Activated T-helper 1 cell treated with anti-CD3 and anti-CD28 coated beads, Interleukin-12 subunit alpha, Interleukin-12 subunit beta, Interleukin-2, Interleukin-4 antibody, amounts not matched to agents 30 ng/mL and 10 ng/mL and 1 ng/mL, durations not matched to agents 14 hours and 24 hours and 36 hours (primary cell): Measurements from ENCODE around the gene SLC46A2. TPM values are rescaled to one million over a fixed set of nuclear protein-coding genes. Genes with fewer than 3 reads are reported as not detected.

Experiments
- DNase-seq: peaks from one replicate; pipeline ENCODE4 v3.0.0; 2021; ENCODE audit warnings: low spot score
- H3K27ac Mint-ChIP-seq: one replicate; pipeline ENCODE4 v1.8.0; 2021; ENCODE audit warnings: mild to moderate bottlenecking, mixed read lengths
- H3K27me3 Mint-ChIP-seq: one replicate; pipeline ENCODE4 v1.8.0; 2022; ENCODE audit warnings: mild to moderate bottlenecking, moderate library complexity, mixed read lengths; ENCODE audit not compliant: insufficient read depth
- H3K36me3 Mint-ChIP-seq: one replicate; pipeline ENCODE4 v1.8.0; 2021; ENCODE audit warnings: low read depth, mixed read lengths
- H3K4me1 Mint-ChIP-seq: one replicate; pipeline ENCODE4 v1.8.0; 2021; ENCODE audit warnings: low read depth, mixed read lengths
- H3K4me3 Mint-ChIP-seq: one replicate; pipeline ENCODE4 v1.8.0; 2021; ENCODE audit warnings: mild to moderate bottlenecking, moderate library complexity, mixed read lengths
- H3K9me3 Mint-ChIP-seq: one replicate; pipeline ENCODE4 v1.8.0; 2021; ENCODE audit warnings: mixed read lengths
- intact Hi-C: fragments of 100-400 bp; cut with micrococcal nuclease; formaldehyde crosslinking; loops from one replicate; pipeline ENCODE4 v1.15.1; 2024
- total RNA-seq: library from RNA; stranded (reverse); gene quantifications from 2 replicates; pipeline ENCODE4 v1.2.3, GENCODE V29; 2022

SLC46A2 gene
- total RNA-seq, 1 donor from 2014 or later: not detected

DNA sequence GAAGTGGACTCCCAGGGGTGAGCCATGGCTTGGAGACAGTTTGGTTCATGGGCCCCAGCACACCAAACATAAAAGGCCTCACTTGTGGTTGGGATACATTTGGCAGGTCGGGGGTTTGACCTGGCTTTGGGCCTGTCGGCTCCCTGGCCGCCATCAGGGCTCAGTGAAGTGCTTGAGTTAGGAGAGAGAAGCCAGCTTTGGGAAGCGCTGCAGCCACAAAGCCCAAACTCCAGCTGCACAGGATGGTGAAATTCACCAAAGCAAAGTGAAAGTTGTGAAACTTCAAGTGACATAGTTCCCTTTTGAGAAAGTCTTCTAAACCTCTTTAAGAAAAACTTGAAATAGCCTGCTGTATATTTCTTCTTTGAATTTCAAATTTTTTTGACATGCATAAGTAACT, 27.5 kb downstream of the SLC46A2 start:
- Mint-ChIP-seq H3K9me3 (no peaks in the 10 kb centered on the region), H3K27me3 (peaks cover 7% of the 10 kb centered on the region), H3K4me1 (peaks cover 19% of the 10 kb centered on the region), H3K4me3 (no peak overlapping the region), H3K36me3 (peaks cover 2% of the 10 kb centered on the region), H3K27ac (no peak overlapping the region)
- intact Hi-C loops: no loop called here
- DNase-seq: no peak

DNA sequence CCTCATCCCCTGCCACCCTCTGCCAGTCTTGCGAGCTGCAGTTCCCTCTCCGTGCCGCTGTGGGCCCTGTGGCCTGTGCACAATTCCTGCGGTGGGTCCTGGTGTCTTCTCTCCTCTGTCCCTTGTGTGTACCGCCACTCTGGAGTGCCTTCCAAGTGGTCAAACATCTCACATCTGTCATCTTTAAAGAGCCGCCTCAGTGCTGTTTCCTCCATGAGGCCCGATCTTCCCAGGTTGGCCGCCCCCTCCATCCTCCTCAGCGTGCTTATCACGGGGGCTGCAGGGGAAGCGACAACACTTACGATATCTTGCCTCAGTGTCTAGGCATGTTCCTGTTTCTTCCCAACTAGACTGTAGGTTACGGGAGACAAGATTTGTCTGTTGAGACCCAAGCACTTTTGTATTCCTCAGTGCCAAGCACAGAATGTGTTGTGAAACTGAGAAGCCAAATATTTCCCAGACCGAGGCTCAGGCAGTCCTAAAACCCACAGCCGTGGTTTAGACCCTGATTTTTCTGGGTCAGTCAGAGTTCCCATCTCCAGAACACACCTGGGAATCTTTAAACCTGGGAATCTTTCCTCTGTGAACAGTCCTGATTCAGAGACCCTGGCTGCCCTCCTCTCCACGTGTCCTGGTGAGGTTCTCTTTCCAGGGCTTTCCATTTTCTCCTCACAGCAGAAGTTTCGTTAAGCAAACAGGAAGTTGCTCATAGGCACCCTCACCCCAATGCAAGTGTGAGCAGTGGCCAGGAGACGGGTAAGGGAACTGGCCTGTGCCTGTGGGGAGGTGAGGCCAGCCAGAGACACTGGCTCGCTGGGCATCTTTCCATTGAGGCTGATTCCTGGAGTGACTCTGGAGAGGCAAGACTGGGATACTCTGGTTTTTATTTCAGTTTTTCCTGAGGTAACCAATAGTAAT, 28.8 kb downstream of the SLC46A2 start:
- H3K4me1 Mint-ChIP-seq: peaks cover 19% of the 10 kb centered on the region
- no peak overlapping the region for H3K4me3 Mint-ChIP-seq
- H3K27me3 Mint-ChIP-seq: peaks cover 7% of the 10 kb centered on the region
- DNase-seq: no peak
- no peaks in the 10 kb centered on the region for H3K9me3 Mint-ChIP-seq
- H3K36me3 Mint-ChIP-seq: no peaks in the 10 kb centered on the region
- intact Hi-C loops: no loop called here
- no peak overlapping the region for H3K27ac Mint-ChIP-seq

DNA sequence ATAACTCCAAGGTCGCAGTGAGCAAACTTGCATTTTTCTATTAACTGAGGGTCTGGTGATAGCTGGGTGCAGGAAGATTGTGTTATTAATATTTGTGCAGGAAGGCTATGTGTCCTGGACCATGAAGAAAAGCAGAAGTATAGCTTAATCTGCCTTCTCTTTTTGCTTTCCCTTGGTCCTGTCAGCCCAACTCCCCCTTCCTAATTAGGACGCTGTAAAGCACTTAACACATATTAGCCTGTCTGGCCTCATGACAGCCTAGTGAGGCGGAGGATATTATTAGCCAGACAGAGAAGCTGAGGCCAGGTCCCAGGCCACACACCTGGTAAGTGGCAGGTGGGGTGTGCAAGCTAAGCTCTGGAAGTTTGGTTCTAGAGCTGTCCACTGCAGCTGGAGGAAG, 29.5 kb downstream of the SLC46A2 start:
- H3K27me3 Mint-ChIP-seq: peaks cover 7% of the 10 kb centered on the region
- H3K27ac Mint-ChIP-seq: no peak overlapping the region
- no peaks in the 10 kb centered on the region for H3K36me3 Mint-ChIP-seq
- H3K9me3 Mint-ChIP-seq: no peaks in the 10 kb centered on the region
- DNase-seq: no peak
- intact Hi-C loops: no loop called here
- no peak overlapping the region for H3K4me3 Mint-ChIP-seq
- H3K4me1 Mint-ChIP-seq: peaks cover 17% of the 10 kb centered on the region

DNA sequence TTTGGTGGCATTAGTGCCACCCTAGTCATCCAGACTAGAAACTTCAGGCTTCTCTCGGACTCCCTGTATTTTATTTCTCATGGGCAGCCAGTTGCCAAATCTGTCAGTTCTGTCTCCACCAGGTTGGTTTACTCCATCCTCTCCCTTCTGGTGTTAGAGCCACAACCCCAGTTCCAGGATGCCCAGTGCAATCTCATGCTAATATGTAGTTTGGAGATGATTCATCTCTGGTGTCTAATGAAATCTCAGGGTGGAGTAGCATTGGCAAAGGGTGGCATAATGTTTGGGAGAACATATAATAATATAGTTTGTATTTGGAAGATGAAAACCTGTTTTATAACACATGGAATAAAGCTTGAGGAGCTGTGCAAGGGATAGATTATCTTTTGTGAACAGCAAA, 30.2 kb downstream of the SLC46A2 start:
- no peaks in the 10 kb centered on the region for H3K9me3 Mint-ChIP-seq
- no peak overlapping the region for H3K4me3 Mint-ChIP-seq
- no peaks in the 10 kb centered on the region for H3K36me3 Mint-ChIP-seq
- H3K4me1 Mint-ChIP-seq: peaks cover 12% of the 10 kb centered on the region
- no peak for DNase-seq
- peaks cover 7% of the 10 kb centered on the region for H3K27me3 Mint-ChIP-seq
- intact Hi-C loops: no loop called here
- H3K27ac Mint-ChIP-seq: no peak overlapping the region

DNA sequence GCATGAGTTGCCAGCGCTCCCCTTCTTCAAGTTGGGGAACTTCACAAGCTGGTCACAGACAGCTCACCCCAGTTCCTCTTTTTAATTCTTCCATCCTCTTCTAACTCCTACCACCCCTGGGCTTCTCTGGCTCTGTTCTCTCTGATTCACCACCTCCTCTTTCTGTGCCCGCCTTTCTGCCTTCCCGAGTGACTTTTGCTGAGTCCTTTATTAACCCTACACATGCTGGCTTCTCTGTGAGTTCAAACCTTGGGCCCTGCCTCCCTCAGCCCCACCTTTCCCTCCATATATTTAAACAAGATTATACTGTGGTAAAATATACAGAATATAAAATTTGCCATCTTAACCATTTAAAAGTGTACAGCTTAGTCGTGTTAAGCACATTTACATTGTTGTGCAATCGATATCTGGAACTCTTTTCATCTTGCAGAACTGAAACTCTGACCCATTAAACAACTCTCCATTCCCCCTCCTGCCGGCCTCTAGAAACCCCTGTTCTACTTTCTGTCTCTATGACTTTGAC, 32.0 kb downstream of the SLC46A2 start:
- no peaks in the 10 kb centered on the region for H3K36me3 Mint-ChIP-seq
- H3K27me3 Mint-ChIP-seq: peaks cover 7% of the 10 kb centered on the region
- DNase-seq: no peak
- H3K4me1 Mint-ChIP-seq: peaks cover 8% of the 10 kb centered on the region
- intact Hi-C loops: no loop called here
- no peak overlapping the region for H3K27ac Mint-ChIP-seq
- no peaks in the 10 kb centered on the region for H3K9me3 Mint-ChIP-seq
- no peak overlapping the region for H3K4me3 Mint-ChIP-seq

DNA sequence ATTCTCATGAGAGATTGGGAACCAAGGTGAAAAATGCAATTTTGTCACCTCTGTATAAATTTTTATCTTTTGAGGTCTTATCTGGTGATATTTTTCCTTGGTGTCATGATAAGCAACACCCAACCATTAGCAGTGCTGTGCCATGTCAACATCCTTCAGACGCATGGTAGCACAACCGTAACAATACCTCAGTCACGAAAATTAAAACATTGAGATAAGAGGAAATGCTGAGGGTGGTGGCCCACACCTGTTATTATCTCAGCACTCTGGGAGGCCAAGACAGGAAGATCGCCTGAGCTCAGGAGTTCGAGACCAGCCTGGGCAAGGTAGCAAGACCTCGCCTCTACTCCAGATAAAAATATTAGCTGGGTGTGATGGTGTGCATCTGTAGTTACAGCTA, 32.7 kb downstream of the SLC46A2 start:
- intact Hi-C loops: no loop called here
- Mint-ChIP-seq H3K4me3 (no peak overlapping the region), H3K27ac (no peak overlapping the region), H3K9me3 (no peaks in the 10 kb centered on the region), H3K4me1 (peaks cover under 1% of the 10 kb centered on the region), H3K36me3 (no peaks in the 10 kb centered on the region), H3K27me3 (peaks cover 7% of the 10 kb centered on the region)
- DNase-seq: no peak

DNA sequence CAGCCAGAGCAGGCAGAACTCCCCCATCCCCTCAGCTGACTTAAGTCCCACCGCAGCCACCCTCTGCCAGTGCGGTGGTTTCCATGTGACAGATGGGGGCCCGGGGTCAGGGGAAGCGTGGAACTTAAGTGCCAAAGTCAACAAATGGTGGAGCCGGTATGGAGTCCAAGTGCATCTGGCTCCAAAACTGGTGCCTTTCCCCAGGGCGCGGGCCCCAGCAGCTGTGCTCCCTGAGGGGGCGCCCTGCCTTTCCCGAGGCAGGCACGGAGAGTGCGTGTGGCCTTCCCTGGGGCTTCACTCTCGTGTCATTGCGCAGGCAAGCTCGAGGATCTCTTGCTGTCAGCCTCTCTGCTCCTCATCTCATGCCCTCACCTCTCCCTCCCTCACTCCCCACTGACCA, 33.8 kb downstream of the SLC46A2 start:
- Mint-ChIP-seq H3K27ac (no peak overlapping the region), H3K4me1 (no peaks in the 10 kb centered on the region), H3K9me3 (no peaks in the 10 kb centered on the region), H3K27me3 (peaks cover 7% of the 10 kb centered on the region), H3K36me3 (no peaks in the 10 kb centered on the region), H3K4me3 (no peak overlapping the region)
- no peak for DNase-seq
- intact Hi-C loops: no loop called here

DNA sequence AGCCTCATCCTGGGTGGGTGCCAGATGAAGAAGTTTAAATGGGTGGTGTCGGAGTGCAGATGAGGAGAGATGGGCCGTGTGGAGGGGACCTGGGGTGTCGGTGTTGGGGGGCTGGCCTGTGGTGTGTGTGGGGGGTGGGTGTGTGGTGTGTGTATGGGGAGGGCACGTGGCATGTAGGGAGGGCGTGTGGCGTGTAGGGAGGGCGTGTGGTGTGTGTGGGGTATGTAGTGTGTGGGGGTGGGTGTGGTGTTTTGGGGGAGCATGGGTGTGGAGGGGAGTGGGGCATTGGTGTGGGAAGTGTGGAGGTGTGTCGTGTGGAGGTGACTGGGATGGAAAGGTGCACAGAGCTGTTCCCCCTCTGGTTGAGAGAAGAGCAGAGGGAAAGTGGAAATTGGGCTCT, 34.5 kb downstream of the SLC46A2 start:
- peaks cover 4% of the 10 kb centered on the region for H3K27me3 Mint-ChIP-seq
- H3K4me3 Mint-ChIP-seq: no peak overlapping the region
- H3K27ac Mint-ChIP-seq: no peak overlapping the region
- H3K9me3 Mint-ChIP-seq: no peaks in the 10 kb centered on the region
- no peaks in the 10 kb centered on the region for H3K4me1 Mint-ChIP-seq
- no peak for DNase-seq
- H3K36me3 Mint-ChIP-seq: peaks cover 1% of the 10 kb centered on the region
- intact Hi-C loops: no loop called here

DNA sequence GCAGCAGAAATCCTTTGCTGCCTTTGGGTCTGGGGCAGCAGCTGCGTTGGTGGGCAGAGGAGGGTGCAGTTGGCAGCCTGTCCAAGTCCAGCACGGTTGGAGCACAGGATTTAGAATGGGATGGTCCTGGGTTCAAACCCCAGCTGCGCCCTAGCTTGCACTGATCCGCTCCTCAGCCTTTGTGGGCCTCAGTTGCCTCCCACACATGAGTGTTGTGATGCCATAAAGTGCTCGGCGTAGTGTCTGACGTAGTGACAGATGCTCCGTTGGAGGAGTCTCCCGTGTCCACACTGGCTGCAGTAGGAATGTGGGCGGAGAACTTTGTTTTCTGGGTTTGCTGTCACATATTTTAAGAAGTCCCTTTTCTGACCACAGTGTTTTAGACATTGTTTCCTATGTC, 36.0 kb downstream of the SLC46A2 start:
- Mint-ChIP-seq H3K4me1 (peaks cover 3% of the 10 kb centered on the region), H3K27ac (no peak overlapping the region), H3K9me3 (no peaks in the 10 kb centered on the region), H3K4me3 (no peak overlapping the region), H3K27me3 (peaks cover 2% of the 10 kb centered on the region), H3K36me3 (peaks cover 1% of the 10 kb centered on the region)
- intact Hi-C loops: no loop called here
- DNase-seq: no peak

DNA sequence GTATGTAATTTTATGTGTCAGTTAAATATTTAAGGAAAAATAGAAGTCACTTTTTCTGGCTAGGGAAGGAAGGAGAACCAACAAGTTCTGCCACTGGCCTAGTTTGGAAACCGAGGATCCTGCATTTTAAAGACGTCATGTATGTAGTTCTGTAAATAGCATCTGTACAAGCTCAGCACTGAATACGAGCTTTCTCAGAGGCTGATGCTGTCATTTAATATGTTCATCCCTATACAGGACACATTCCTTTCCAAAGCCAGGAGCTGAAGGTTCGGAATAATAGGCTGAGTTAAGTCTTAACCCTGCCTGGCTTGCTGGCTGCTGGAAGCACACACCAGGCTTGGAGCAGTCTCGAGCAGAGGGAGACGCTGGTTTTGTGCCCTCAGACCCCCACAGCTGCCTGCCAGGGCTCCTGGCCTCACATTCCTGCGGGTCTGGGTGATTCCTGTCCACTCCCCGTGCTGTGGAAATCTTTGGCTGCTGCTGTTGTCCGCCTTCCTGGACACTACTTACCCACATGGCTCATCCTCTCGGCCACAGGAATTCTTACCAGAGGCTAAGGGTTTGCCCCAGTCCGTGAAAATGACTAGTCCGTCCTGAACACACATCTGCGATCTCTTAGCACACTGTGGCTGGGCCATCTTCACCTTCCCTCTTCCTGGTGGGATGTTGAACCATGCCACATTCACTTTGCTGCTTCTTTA, 36.6 kb downstream of the SLC46A2 start:
- peaks cover 1% of the 10 kb centered on the region for H3K36me3 Mint-ChIP-seq
- DNase-seq: no peak
- no peak overlapping the region for H3K4me3 Mint-ChIP-seq
- intact Hi-C loops: no loop called here
- H3K9me3 Mint-ChIP-seq: no peaks in the 10 kb centered on the region
- no peak overlapping the region for H3K27ac Mint-ChIP-seq
- peaks cover 2% of the 10 kb centered on the region for H3K27me3 Mint-ChIP-seq
- H3K4me1 Mint-ChIP-seq: peaks cover 7% of the 10 kb centered on the region

DNA sequence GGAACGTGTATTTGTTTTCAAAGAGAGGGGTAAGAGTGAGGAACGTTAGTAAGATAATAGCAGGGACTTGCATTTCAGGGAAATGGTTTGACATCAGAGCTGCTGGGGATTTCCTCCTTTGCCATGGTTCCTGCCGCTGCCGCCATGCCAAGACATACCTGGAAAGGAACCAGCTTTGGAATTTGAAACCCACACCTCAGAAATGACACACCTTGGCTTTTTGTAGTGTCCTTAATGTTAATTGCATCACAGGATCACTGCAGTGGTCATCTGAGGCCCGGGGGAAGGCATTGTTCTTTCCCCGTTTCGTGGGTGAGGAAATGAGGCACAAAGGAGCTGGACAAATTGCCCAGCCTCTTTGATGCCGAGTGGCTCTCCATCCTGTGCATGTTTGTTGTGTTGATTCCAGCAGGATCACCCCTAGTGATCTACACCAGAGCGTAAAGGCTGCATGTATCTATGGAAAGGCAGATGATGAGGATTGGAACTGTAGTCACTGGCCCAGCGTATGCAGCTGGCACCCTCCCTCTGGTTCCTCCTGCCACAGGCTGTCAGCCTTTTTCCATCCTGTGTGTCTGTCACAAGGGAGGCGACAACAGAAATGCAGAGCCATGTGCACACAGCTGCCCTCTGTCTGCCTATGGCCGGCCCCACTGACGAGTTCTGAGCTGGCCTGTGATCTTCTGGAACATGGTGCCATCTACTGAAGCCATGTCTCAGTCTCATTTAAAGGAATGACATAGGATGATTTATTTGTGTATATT, 37.8 kb downstream of the SLC46A2 start:
- Mint-ChIP-seq H3K27ac (no peak overlapping the region), H3K4me1 (peaks cover 10% of the 10 kb centered on the region), H3K36me3 (peaks cover 1% of the 10 kb centered on the region), H3K27me3 (no peaks in the 10 kb centered on the region), H3K9me3 (no peaks in the 10 kb centered on the region), H3K4me3 (no peak overlapping the region)
- intact Hi-C loops: no loop called here
- no peak for DNase-seq

DNA sequence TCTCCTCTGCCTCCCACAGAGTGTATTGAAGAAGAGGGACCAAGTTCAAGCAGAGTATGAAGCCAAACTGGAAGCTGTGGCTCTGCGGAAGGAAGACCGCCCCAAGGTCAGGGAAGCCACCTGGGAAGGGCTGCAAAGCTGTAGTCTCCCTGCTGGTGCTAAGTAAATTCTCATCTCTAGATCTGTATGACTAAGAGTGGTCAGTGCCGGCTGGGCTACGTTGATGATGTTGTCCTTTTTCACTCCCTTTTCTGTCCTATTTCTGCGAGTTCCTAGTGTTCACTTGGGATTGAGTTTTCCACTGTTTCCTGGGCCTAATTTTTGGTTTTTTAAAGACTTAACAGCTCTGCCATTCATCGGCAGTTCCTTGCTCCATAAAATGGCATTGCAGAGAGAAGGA, 39.8 kb downstream of the SLC46A2 start:
- no peak for DNase-seq
- Mint-ChIP-seq H3K36me3 (peaks cover 1% of the 10 kb centered on the region), H3K4me1 (peaks cover 10% of the 10 kb centered on the region), H3K27ac (no peak overlapping the region), H3K9me3 (no peaks in the 10 kb centered on the region), H3K27me3 (no peaks in the 10 kb centered on the region), H3K4me3 (no peak overlapping the region)
- intact Hi-C loops: no loop called here
